K562 (cell line): ENCODE results near the gene NINJ2. TPM values are rescaled to one million over a fixed set of nuclear protein-coding genes. Genes with fewer than 3 reads are reported as not detected.

Source experiments
- CBX1 ChIP-seq: sonication (generic); IDR thresholded peaks from 2 replicates; pipeline ENCODE4 v1.6.1; 2016; ENCODE audit warnings: antibody characterized with exemption, low read depth, mild to moderate bottlenecking
- CREB3L1 ChIP-seq: fragments of 450-650 bp; IDR thresholded peaks from 2 replicates; pipeline ENCODE4 v1.6.1; 2014; ENCODE audit warnings: low read depth, mild to moderate bottlenecking, moderate library complexity, borderline replicate concordance
- E2F4 ChIP-seq: sonication (generic); formaldehyde crosslinking; IDR thresholded peaks from 2 replicates; pipeline ENCODE4 v1.8.0; 2022; ENCODE audit warnings: mild to moderate bottlenecking, low read depth, missing genetic modification reagents
- E2F6 ChIP-seq, 2 experiments: IDR thresholded peaks; 2 replicates each; pipeline ENCODE4 v1.6.1; 2011; ENCODE audit warnings: borderline replicate concordance in 1 of 2, control low read depth in 1 of 2, low read depth in 1 of 2, low read length in 1 of 2, mild to moderate bottlenecking in 1 of 2, mixed read lengths in 1 of 2, moderate library complexity in 1 of 2; ENCODE audit not compliant: insufficient read depth in 1 of 2, insufficient read length in 1 of 2, poor library complexity in 1 of 2, severe bottlenecking in 1 of 2; ENCODE audit errors: extremely low read depth in 1 of 2
- ETV6 ChIP-seq, 3 experiments: fragments of 150-350 bp in 1 of 3; sonication (generic) in 1 of 3; formaldehyde crosslinking in 1 of 3; IDR thresholded peaks; 2 replicates each; pipeline versions ENCODE4 v1.6.1 to v1.8.0; 2014 to 2022; ENCODE audit warnings: borderline replicate concordance in 2 of 3, low read depth in 2 of 3, antibody characterized with exemption in 1 of 3, low read length in 1 of 3, mild to moderate bottlenecking in 1 of 3, missing genetic modification reagents in 1 of 3
- HMBOX1 ChIP-seq: sonication (generic); IDR thresholded peaks from 2 replicates; pipeline ENCODE4 v1.6.1; 2016
- NONO ChIP-seq, 2 experiments: fragments of 200-400 bp in 1 of 2; fragments of 450-650 bp in 1 of 2; formaldehyde crosslinking in 1 of 2; IDR thresholded peaks; 2 replicates each; pipeline ENCODE4 v1.6.1; 2017; ENCODE audit warnings: low read depth in 2 of 2, mild to moderate bottlenecking in 2 of 2, moderate library complexity in 2 of 2, low read length in 1 of 2
- UBTF ChIP-seq, 2 experiments: IDR thresholded peaks; 2 replicates each; pipeline ENCODE4 v1.6.1; 2012; ENCODE audit warnings: improper control_type of control experiment in 2 of 2, low read depth in 2 of 2, low read length in 2 of 2, borderline replicate concordance in 1 of 2
- WHSC1 ChIP-seq: IDR thresholded peaks from one replicate; pipeline ENCODE4 v1.6.1; 2012; ENCODE audit warnings: low read length, control low read depth, inconsistent platforms
- ZNF121 ChIP-seq: sonication (generic); formaldehyde crosslinking; conservative IDR thresholded peaks from 2 replicates; pipeline ENCODE4 v1.8.0; 2022; ENCODE audit warnings: missing genetic modification reagents
- ZNF592 ChIP-seq: fragments of 450-650 bp; IDR thresholded peaks from 2 replicates; pipeline ENCODE4 v1.6.1; 2017; ENCODE audit warnings: antibody characterized with exemption, mild to moderate bottlenecking
- polyA plus RNA-seq, 8 experiments: library from polyadenylated mRNA; depleted of rRNA in 4 of 8; stranded (reverse) in 5 of 8; unstranded in 3 of 8; fragments of >200 nt; fragmentation: Nextera tagmentation in 2 of 8; fragmentation: Illumina TruSeq in 1 of 8; extraction: Ambion mirVana in 2 of 8; extraction: Trizol in 1 of 8; gene quantifications; 2 replicates each; pipeline versions ENCODE4 v1.2.1 to v1.2.3, GENCODE V29; 2011 to 2014; ENCODE audit warnings: inconsistent platforms in 1 of 8, missing spikeins in 1 of 8
- total RNA-seq, 7 experiments: library from RNA; depleted of rRNA in 6 of 7; stranded (reverse); fragments of >200 nt in 6 of 7; fragmentation: Illumina TruSeq in 2 of 7; extraction: Trizol in 2 of 7; gene quantifications; 2 replicates each; pipeline versions ENCODE4 v1.2.1 to v1.2.3, GENCODE V29; 2011 to 2021; ENCODE audit warnings: low replicate concordance in 1 of 7

The NINJ2 gene
- total and polyA plus RNA-seq, 9 of the 15 experiments (the other 6 are each of a cell fraction or from before 2014, with no cell fraction given), result 2.6 to 16.0 (median 4.5) TPM

GRCh38 chr12:642633-643474, 20.4 kb downstream of the NINJ2 start (continued):
- TF ChIP-seq HMBOX1 (no peak), E2F4 (CRISPR knock-in tag) (peak; percentile 71; the same call in 1 of the 2 replicates), WHSC1 (no peak), ZNF592 (peak; percentile 72), E2F6 (IDR thresholded peaks at IDR 0.05; ENCODE audit: borderline replicate concordance in 1 of 2, extremely low read depth in 1 of 2, insufficient read depth in 1 of 2, insufficient read length in 1 of 2, low read depth in 1 of 2, low read length in 1 of 2, poor library complexity in 1 of 2, severe bottlenecking in 1 of 2) (peak; percentile 59 to 86), UBTF (IDR thresholded peaks at IDR 0.05; ENCODE audit: borderline replicate concordance in 1 of 2, low read depth in 2 of 2, low read length in 2 of 2) (0 out of 4 replicates have a peak, but pooled peaks of 1 of the 2 experiments have one; percentile 41), ETV6 (IDR thresholded peaks at IDR 0.05; ENCODE audit: borderline replicate concordance in 1 of 2, low read depth in 2 of 2, low read length in 1 of 2) (no peak), ETV6 (CRISPR knock-in tag; IDR thresholded peaks at IDR 0.05; ENCODE audit: borderline replicate concordance) (0 out of 2 replicates have a peak, but pooled peaks have one; percentile 36), CREB3L1 (no peak), CBX1 (peak; percentile 23; the same call in 1 of the 2 replicates), ZNF121 (CRISPR knock-in tag) (no peak), NONO (IDR thresholded peaks at IDR 0.05; ENCODE audit: low read depth in 2 of 2, low read length in 1 of 2) (no peak)
